AG04449 (cell line): ENCODE results near the gene USHBP1.

Source experiments
- CTCF ChIA-PET: fragments of 350-600 bp; formaldehyde crosslinking; extraction: SDS; loops from one replicate; lab custom pipeline; 2021; ENCODE audit warnings: antibody characterized with exemption; lab: Yijun Ruan, JAX
- POLR2A ChIA-PET: fragments of 400-600, 350-600 bp; formaldehyde crosslinking; extraction: SDS; loops from one replicate; lab custom pipeline; 2020; ENCODE audit warnings: antibody characterized with exemption, inconsistent platforms; lab: Yijun Ruan, JAX
- DNase-seq: peaks from one replicate; pipeline ENCODE4 v3.0.0-alpha.2; 2010; ENCODE audit warnings: low read depth, low spot score
- H3K4me3 ChIP-seq: 2 replicates; pipeline ENCODE4 v1.5.1; 2011; ENCODE audit warnings: low read depth, mild to moderate bottlenecking, control low read depth, low read length
- CTCF ChIP-seq: IDR thresholded peaks from one replicate; pipeline ENCODE4 v1.5.1; 2011; ENCODE audit warnings: mild to moderate bottlenecking, moderate library complexity, low read length, control low read depth, inconsistent platforms; ENCODE audit not compliant: insufficient read depth; ENCODE audit errors: missing control alignments

USHBP1 gene

GRCh38 chr19:17264641-17264979 is at the start of gene USHBP1:
Gene USHBP1, minus strand, starts transcription at chr19:17264745. Its CDS starts 446 bp downstream, at chr19:17264299.
- DNase-seq: no peak
- no peak within 1 kb of the TSS for H3K4me3 ChIP-seq
- ChIA-PET CTCF (interaction anchor here (0.8 to 3.9 kb wide), 8 partner anchors 10 to 79 kb away, joined by 3 to 19 read pairs (median 4); no protein-coding TSS in a partner anchor), POLR2A (interaction anchor here (0.7 to 1.2 kb wide), 2 partner anchors 9 to 25 kb away, joined by 3 read pairs; no protein-coding TSS in a partner anchor)
- no peak for TF ChIP-seq CTCF

- POLR2A ChIA-PET: no interaction called here
- no peak overlapping the region for H3K4me3 ChIP-seq
- CTCF ChIA-PET: no interaction called here
- DNase-seq: no peak
- no peak for TF ChIP-seq CTCF
These were observed 49.6 kb upstream of the USHBP1 start for GRCh38 chr19:17314007-17314593.

- no peak for TF ChIP-seq CTCF
- DNase-seq: no peak
- POLR2A ChIA-PET: interaction anchor here (1.4 to 1.7 kb wide), 2 partner anchors 9 to 14 kb away, joined by 3 to 5 read pairs; no protein-coding TSS in a partner anchor
- H3K4me3 ChIP-seq: peak overlapping the region; percentile 8; the same call in 1 of the 2 replicates
- CTCF ChIA-PET: interaction anchor here (0.9 to 1.2 kb wide), 3 partner anchors 9 to 153 kb away, joined by 4 read pairs; partner anchors contain the start of gene ABHD8
These were observed 47.9 kb upstream of the USHBP1 start for GRCh38 chr19:17312189-17313113.

GRCh38 chr19:17311455-17312188 is 47.1 kb upstream of the USHBP1 start:
- no peak for TF ChIP-seq CTCF
- CTCF ChIA-PET: interaction anchor here (4.1 kb wide), 1 partner anchor 18 kb away, joined by 18 read pairs; no protein-coding TSS in a partner anchor
- no peak for DNase-seq
- H3K4me3 ChIP-seq: peak overlapping the region; percentile 8; the same call in 1 of the 2 replicates
- POLR2A ChIA-PET: interaction anchor here (1.4 to 1.7 kb wide), 2 partner anchors 10 to 15 kb away, joined by 3 to 5 read pairs; no protein-coding TSS in a partner anchor

GRCh38 chr19:17309965-17310461 is 45.5 kb upstream of the USHBP1 start:
- ChIA-PET CTCF (interaction anchor here (1.2 to 4.1 kb wide), 3 partner anchors 17 to 82 kb away, joined by 3 to 18 read pairs (median 3); no protein-coding TSS in a partner anchor), POLR2A (no interaction called here)
- DNase-seq: no peak
- peak overlapping the region; percentile 95 for H3K4me3 ChIP-seq
- TF ChIP-seq CTCF: no peak
